Progenitor cell of endocrine pancreas (in vitro differentiated cells): ENCODE results near the gene SLC40A1. TPM values are rescaled to one million over a fixed set of nuclear protein-coding genes. Genes with fewer than 3 reads are reported as not detected.

Experiments used
- DNase-seq: peaks from one replicate; pipeline ENCODE4 v3.0.0; 2021; ENCODE audit warnings: low spot score; ENCODE audit not compliant: unreplicated experiment
- H3K27ac Mint-ChIP-seq: 2 replicates; pipeline ENCODE4 v1.8.0; 2021; ENCODE audit warnings: mild to moderate bottlenecking, moderate library complexity, mixed read lengths
- H3K27me3 Mint-ChIP-seq: 2 replicates; pipeline ENCODE4 v1.8.0; 2021; ENCODE audit warnings: mixed read lengths
- H3K36me3 Mint-ChIP-seq: 2 replicates; pipeline ENCODE4 v1.8.0; 2022; ENCODE audit warnings: mixed read lengths; ENCODE audit not compliant: insufficient read depth
- H3K4me1 Mint-ChIP-seq: 2 replicates; pipeline ENCODE4 v1.8.0; 2021; ENCODE audit warnings: low read depth, mixed read lengths
- H3K4me3 Mint-ChIP-seq: 2 replicates; pipeline ENCODE4 v1.8.0; 2021; ENCODE audit warnings: low read depth, mild to moderate bottlenecking, moderate library complexity, mixed read lengths
- H3K9me3 Mint-ChIP-seq: 2 replicates; pipeline ENCODE4 v1.8.0; 2021; ENCODE audit warnings: low read depth, mixed read lengths
- total RNA-seq: library from RNA; stranded (reverse); gene quantifications from 2 replicates; pipeline ENCODE4 v1.2.1, GENCODE V29; 2021
- TF ChIP-seq, protein P1 (sequence below): fragments of 200-600 bp; sonication (generic); IDR thresholded peaks from one replicate; pipeline ENCODE4 v1.5.0; 2021; ENCODE audit warnings: antibody characterized with exemption, mild to moderate bottlenecking; ENCODE audit not compliant: unreplicated experiment

SLC40A1 gene
- total RNA-seq, 1 donor from 2014 or later, result 14.6 TPM

DNA sequence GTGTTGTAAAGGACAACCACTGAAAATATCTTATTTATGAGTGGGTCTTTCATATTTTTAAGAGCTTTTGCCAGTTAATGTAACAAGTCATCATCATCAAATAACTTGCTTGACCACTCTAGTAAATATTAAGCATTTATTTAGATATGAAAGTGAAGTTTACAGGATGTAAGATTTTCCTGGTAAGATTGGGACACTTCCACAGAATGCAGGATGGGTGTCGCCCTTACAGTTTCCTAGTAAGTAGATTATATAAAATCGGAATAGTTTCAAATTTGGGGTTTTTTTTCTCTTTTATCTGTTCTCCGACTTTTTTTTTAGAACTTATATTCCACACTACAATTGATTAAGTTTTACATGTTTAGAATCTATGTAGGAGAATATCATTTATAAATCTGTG, 14.8 kb upstream of the SLC40A1 start:
- Mint-ChIP-seq H3K9me3 (no peaks in the 10 kb centered on the region), H3K27me3 (no peaks in the 10 kb centered on the region), H3K36me3 (no peaks in the 10 kb centered on the region), H3K4me3 (no peak overlapping the region), H3K27ac (no peak overlapping the region), H3K4me1 (peaks cover 5% of the 10 kb centered on the region)
- DNase-seq, result no peak
- TF ChIP-seq, protein P1, sequence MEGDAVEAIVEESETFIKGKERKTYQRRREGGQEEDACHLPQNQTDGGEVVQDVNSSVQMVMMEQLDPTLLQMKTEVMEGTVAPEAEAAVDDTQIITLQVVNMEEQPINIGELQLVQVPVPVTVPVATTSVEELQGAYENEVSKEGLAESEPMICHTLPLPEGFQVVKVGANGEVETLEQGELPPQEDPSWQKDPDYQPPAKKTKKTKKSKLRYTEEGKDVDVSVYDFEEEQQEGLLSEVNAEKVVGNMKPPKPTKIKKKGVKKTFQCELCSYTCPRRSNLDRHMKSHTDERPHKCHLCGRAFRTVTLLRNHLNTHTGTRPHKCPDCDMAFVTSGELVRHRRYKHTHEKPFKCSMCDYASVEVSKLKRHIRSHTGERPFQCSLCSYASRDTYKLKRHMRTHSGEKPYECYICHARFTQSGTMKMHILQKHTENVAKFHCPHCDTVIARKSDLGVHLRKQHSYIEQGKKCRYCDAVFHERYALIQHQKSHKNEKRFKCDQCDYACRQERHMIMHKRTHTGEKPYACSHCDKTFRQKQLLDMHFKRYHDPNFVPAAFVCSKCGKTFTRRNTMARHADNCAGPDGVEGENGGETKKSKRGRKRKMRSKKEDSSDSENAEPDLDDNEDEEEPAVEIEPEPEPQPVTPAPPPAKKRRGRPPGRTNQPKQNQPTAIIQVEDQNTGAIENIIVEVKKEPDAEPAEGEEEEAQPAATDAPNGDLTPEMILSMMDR, result no peak

DNA sequence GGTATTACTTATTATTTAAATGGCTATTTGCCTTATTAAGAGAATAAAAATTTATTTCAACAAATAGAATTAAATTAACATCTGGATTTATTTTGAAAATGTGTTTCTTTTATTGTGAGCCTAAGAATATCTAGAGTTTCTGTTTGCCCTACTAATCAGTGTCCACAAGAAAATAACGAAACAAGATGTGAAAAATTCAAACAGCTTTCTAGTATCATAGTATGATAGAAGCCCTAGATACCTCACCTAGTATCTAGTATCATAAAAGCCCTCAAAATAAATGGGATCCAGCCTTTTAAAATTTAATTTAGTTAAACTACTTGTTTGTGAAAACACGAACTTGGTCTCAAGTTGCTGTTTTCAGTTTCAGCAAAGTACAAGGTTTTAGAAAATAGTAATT, 13.7 kb upstream of the SLC40A1 start:
- DNase-seq, result no peak
- Mint-ChIP-seq H3K27me3 (no peaks in the 10 kb centered on the region), H3K9me3 (no peaks in the 10 kb centered on the region), H3K27ac (no peak overlapping the region), H3K4me1 (peaks cover 2% of the 10 kb centered on the region), H3K4me3 (no peak overlapping the region), H3K36me3 (no peaks in the 10 kb centered on the region)
- TF ChIP-seq, protein P1, result no peak

DNA sequence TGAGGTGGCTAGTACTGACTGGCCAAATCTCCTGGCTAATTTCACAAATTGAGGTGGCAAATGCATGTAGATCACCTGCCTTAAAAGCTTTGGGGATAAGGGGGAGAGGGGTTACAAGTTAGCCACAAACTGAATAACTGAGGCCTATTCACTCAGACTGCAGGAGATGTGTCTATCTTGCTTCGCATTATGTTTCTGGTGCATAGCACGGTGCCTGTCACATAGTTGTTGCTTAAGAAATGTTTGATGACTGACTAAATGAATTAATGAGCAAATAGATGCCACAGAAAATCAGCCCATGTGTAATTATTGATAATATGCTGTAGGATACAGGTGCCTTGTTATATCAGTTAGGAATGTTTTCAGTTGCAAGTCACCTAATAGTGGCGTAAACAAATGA, 12.5 kb upstream of the SLC40A1 start:
- no peak for DNase-seq
- H3K36me3 Mint-ChIP-seq, result no peaks in the 10 kb centered on the region
- no peaks in the 10 kb centered on the region for H3K4me1 Mint-ChIP-seq
- TF ChIP-seq, protein P1, result no peak
- H3K27me3 Mint-ChIP-seq, result no peaks in the 10 kb centered on the region
- H3K9me3 Mint-ChIP-seq, result no peaks in the 10 kb centered on the region
- H3K4me3 Mint-ChIP-seq, result no peak overlapping the region
- no peak overlapping the region for H3K27ac Mint-ChIP-seq

DNA sequence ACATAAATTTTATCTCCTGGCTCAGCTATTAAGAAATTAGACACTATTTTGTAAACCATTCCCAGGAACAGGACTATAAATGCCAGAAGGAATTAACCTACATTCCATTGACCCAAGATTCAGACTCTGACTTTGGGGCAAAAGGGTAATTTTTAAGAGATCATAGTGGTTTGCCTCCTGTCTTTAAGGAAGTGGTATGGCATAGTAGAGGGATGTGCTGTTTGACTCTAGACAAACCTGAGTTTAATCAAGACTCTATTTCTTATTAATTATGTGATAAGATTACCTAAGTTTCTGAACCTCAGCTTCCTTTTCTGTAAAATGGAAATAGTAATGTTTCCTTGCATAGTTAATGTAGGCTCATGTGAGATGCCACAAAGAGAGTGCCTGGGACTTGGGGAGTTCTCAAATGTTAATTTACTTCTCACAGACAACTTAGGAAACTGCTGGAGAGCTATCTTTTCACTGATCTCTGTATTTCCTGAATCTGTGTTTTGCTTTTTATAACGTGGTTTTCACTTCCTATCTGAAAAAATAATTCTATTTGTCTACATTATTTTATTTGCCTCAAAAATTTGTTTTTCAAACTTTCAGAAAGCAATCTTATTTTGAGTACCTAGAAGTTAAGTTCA, 11.9 kb upstream of the SLC40A1 start:
- Mint-ChIP-seq H3K27me3 (no peaks in the 10 kb centered on the region), H3K9me3 (no peaks in the 10 kb centered on the region), H3K36me3 (no peaks in the 10 kb centered on the region), H3K4me3 (no peak overlapping the region), H3K4me1 (no peaks in the 10 kb centered on the region), H3K27ac (no peak overlapping the region)
- no peak for DNase-seq
- TF ChIP-seq, protein P1, result no peak

DNA sequence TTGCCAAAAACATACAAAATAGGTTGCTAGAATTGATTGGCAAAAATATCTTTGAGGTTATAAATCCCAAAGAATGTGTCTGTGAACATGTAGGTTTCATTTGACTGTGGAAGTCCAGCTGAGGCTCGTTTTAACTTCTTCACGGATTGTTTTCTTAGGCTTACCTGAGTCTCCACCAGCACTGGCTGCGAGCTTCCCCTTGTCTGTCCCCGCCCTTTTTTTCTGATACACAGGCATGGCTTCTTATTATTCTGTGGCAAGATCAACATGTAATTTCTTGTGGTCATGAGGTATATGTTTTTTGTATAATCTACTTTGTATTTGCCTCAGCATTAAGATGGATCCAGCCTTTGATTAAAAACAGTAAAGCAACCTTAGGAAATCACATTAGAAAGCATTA, 7.2 kb upstream of the SLC40A1 start:
- H3K9me3 Mint-ChIP-seq, result no peaks in the 10 kb centered on the region
- H3K36me3 Mint-ChIP-seq, result no peaks in the 10 kb centered on the region
- H3K27me3 Mint-ChIP-seq, result peaks cover 6% of the 10 kb centered on the region
- no peak overlapping the region for H3K27ac Mint-ChIP-seq
- DNase-seq, result no peak
- peaks cover 2% of the 10 kb centered on the region for H3K4me1 Mint-ChIP-seq
- H3K4me3 Mint-ChIP-seq, result no peak overlapping the region
- TF ChIP-seq, protein P1, result no peak
